Measurements from ENCODE around the gene PARD3B. TPM values are rescaled to one million over a fixed set of nuclear protein-coding genes. Genes with fewer than 3 reads are reported as not detected.

PARD3B gene
- total RNA-seq, 2 donors from 2014 or later: 14.7 to 25.0 TPM

GRCh38 chr2:205043285-205043684 lies 498.0 kb downstream of the PARD3B start:
- intact Hi-C loops (cut with DNase I): no loop called here
- Histone ChIP-seq H3K27ac (no peak overlapping the region), H3K4me1 (replicated peaks) (no peaks in the 10 kb centered on the region), H3K4me3 (no peak overlapping the region), H3K9me3 (no peaks in the 10 kb centered on the region), H3K27me3 (replicated peaks; ENCODE audit: insufficient read depth) (no peaks in the 10 kb centered on the region), H3K36me3 (no peaks in the 10 kb centered on the region)
- TF ChIP-seq POLR2A (IDR thresholded peaks at IDR 0.05) (no peak), POLR2AphosphoS5 (IDR thresholded peaks at IDR 0.05) (no peak)
- TF ChIP-seq, protein P1, sequence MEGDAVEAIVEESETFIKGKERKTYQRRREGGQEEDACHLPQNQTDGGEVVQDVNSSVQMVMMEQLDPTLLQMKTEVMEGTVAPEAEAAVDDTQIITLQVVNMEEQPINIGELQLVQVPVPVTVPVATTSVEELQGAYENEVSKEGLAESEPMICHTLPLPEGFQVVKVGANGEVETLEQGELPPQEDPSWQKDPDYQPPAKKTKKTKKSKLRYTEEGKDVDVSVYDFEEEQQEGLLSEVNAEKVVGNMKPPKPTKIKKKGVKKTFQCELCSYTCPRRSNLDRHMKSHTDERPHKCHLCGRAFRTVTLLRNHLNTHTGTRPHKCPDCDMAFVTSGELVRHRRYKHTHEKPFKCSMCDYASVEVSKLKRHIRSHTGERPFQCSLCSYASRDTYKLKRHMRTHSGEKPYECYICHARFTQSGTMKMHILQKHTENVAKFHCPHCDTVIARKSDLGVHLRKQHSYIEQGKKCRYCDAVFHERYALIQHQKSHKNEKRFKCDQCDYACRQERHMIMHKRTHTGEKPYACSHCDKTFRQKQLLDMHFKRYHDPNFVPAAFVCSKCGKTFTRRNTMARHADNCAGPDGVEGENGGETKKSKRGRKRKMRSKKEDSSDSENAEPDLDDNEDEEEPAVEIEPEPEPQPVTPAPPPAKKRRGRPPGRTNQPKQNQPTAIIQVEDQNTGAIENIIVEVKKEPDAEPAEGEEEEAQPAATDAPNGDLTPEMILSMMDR (IDR thresholded peaks at IDR 0.05): no peak
- no peak for DNase-seq (ENCODE audit: low spot score)

GRCh38 chr2:205045706-205046105 lies 500.4 kb downstream of the PARD3B start:
- intact Hi-C loops (cut with DNase I): no loop called here
- Histone ChIP-seq H3K4me3 (no peak overlapping the region), H3K9me3 (no peaks in the 10 kb centered on the region), H3K36me3 (no peaks in the 10 kb centered on the region), H3K4me1 (replicated peaks) (no peaks in the 10 kb centered on the region), H3K27ac (no peak overlapping the region), H3K27me3 (replicated peaks; ENCODE audit: insufficient read depth) (no peaks in the 10 kb centered on the region)
- WGBS: 86% methylated on average over 2 of the region's 2 CpGs
- DNase-seq (ENCODE audit: low spot score): no peak
- TF ChIP-seq, protein P1 (IDR thresholded peaks at IDR 0.05): no peak
- no peak for TF ChIP-seq POLR2A (IDR thresholded peaks at IDR 0.05)
- no peak for TF ChIP-seq POLR2AphosphoS5 (IDR thresholded peaks at IDR 0.05)

- H3K27ac ChIP-seq: no peak overlapping the region
- no peak for DNase-seq (ENCODE audit: low spot score)
- no peaks in the 10 kb centered on the region for H3K9me3 ChIP-seq
- no peaks in the 10 kb centered on the region for H3K27me3 ChIP-seq (replicated peaks; ENCODE audit: insufficient read depth)
- no peak overlapping the region for H3K4me3 ChIP-seq
- H3K36me3 ChIP-seq: no peaks in the 10 kb centered on the region
- intact Hi-C loops (cut with DNase I): no loop called here
- TF ChIP-seq POLR2AphosphoS5 (IDR thresholded peaks at IDR 0.05) (no peak), POLR2A (IDR thresholded peaks at IDR 0.05) (no peak)
- TF ChIP-seq, protein P1 (IDR thresholded peaks at IDR 0.05): no peak
- H3K4me1 ChIP-seq (replicated peaks): no peaks in the 10 kb centered on the region
- WGBS: 63% methylated on average over 1 of the region's 1 CpG
Observed at GRCh38 chr2:205047273-205047839, 502.1 kb downstream of the PARD3B start.

DNA sequence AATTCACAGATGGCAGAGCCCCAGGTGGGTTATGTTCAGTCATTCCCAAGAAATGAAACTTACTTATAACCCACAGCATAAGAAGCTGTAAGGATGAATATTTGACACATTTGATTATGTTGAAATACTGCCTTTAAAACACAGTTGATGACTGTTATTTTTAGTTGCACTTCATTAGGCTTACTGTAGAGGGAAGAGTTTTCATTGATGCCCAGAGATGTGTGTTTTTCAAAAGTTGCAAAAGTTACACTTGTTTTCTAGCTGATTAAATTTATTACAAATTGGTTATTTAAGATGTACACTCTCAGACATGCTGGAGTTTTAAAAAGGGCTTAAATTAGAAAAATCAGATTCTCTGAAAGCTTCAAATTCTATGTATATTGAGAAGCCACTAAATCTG lies 506.1 kb downstream of the PARD3B start:
- H3K27ac ChIP-seq: no peak overlapping the region
- H3K4me1 ChIP-seq (replicated peaks): no peaks in the 10 kb centered on the region
- no peaks in the 10 kb centered on the region for H3K36me3 ChIP-seq
- no peak overlapping the region for H3K4me3 ChIP-seq
- DNase-seq (ENCODE audit: low spot score): no peak
- TF ChIP-seq, protein P1 (IDR thresholded peaks at IDR 0.05): no peak
- TF ChIP-seq POLR2AphosphoS5 (IDR thresholded peaks at IDR 0.05): no peak
- TF ChIP-seq POLR2A (IDR thresholded peaks at IDR 0.05): no peak
- intact Hi-C loops (cut with DNase I): no loop called here
- no peaks in the 10 kb centered on the region for H3K27me3 ChIP-seq (replicated peaks; ENCODE audit: insufficient read depth)
- H3K9me3 ChIP-seq: no peaks in the 10 kb centered on the region

DNA sequence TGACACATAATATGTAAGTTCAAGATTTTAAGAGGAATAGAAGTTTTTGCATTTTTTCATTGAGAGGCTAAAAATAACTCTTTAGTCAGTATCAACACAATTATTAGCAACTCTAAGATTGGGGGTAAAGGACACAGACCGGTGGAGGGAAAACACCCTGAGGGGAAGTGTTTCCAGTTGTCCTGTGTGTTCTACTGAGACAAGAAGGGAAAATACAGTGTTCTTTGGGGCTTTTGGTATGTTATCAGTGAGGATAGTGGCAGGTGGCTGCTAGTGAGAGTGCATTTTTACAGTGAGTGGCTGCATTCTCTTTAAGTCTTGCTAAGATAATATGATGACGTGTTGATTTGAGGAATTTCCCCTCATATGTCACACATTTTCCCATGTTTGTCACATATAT lies 507.5 kb downstream of the PARD3B start:
- TF ChIP-seq POLR2AphosphoS5 (IDR thresholded peaks at IDR 0.05) (no peak), POLR2A (IDR thresholded peaks at IDR 0.05) (no peak)
- TF ChIP-seq, protein P1 (IDR thresholded peaks at IDR 0.05): no peak
- WGBS: 90% methylated on average over 2 of the region's 2 CpGs
- Histone ChIP-seq H3K4me3 (no peak overlapping the region), H3K27me3 (replicated peaks; ENCODE audit: insufficient read depth) (no peaks in the 10 kb centered on the region), H3K27ac (no peak overlapping the region), H3K36me3 (no peaks in the 10 kb centered on the region), H3K4me1 (replicated peaks) (no peaks in the 10 kb centered on the region), H3K9me3 (no peaks in the 10 kb centered on the region)
- intact Hi-C loops (cut with DNase I): no loop called here
- no peak for DNase-seq (ENCODE audit: low spot score)

Measured in prostate gland (tissue), 2 donors.